HG03457 (cell line): ENCODE measurements around the gene PRKN.

Experiments used
- ATAC-seq: cut with Tn5 transposase; IDR thresholded peaks from one replicate; pipeline ENCODE4 v1.9.1; 2021; ENCODE audit warnings: moderate number of reproducible peaks; ENCODE audit not compliant: unreplicated experiment

PRKN gene

GRCh38 chr6:162082520-162082919 is 645.0 kb downstream of the PRKN start:
- no peak for ATAC-seq

- no peak for ATAC-seq
These were observed 648.9 kb downstream of the PRKN start for GRCh38 chr6:162078667-162079066.

GRCh38 chr6:162078126-162078525 is 649.4 kb downstream of the PRKN start:
- no peak for ATAC-seq

- no peak for ATAC-seq
These were observed 650.8 kb downstream of the PRKN start for GRCh38 chr6:162076816-162077215.

GRCh38 chr6:162074641-162075275 is 652.8 kb downstream of the PRKN start:
- no peak for ATAC-seq

GRCh38 chr6:162070639-162071038 is 656.9 kb downstream of the PRKN start:
- ATAC-seq, result no peak

- ATAC-seq, result no peak
These were observed 657.6 kb downstream of the PRKN start for GRCh38 chr6:162069995-162070394.

GRCh38 chr6:162068340-162068739 is 659.2 kb downstream of the PRKN start:
- no peak for ATAC-seq

- ATAC-seq, result no peak
These were observed 663.9 kb downstream of the PRKN start for GRCh38 chr6:162063666-162064065.

- ATAC-seq, result no peak
These were observed 669.2 kb downstream of the PRKN start for GRCh38 chr6:162058281-162058875.

- no peak for ATAC-seq
These were observed 670.8 kb downstream of the PRKN start for GRCh38 chr6:162056745-162057144.

GRCh38 chr6:162056061-162056460 is 671.5 kb downstream of the PRKN start:
- no peak for ATAC-seq

- no peak for ATAC-seq
These were observed 672.2 kb downstream of the PRKN start for GRCh38 chr6:162055365-162055764.

GRCh38 chr6:162053084-162053483 is 674.5 kb downstream of the PRKN start:
- ATAC-seq, result no peak

GRCh38 chr6:162050579-162050978 is 677.0 kb downstream of the PRKN start:
- ATAC-seq, result no peak

GRCh38 chr6:162046324-162046723 is 681.2 kb downstream of the PRKN start:
- no peak for ATAC-seq

- no peak for ATAC-seq
These were observed 694.9 kb downstream of the PRKN start for GRCh38 chr6:162032620-162033019.

GRCh38 chr6:162029873-162030576 is 697.5 kb downstream of the PRKN start:
- no peak for ATAC-seq

- ATAC-seq, result no peak
These were observed 700.7 kb downstream of the PRKN start for GRCh38 chr6:162026843-162027242.

- ATAC-seq, result no peak
These were observed 701.5 kb downstream of the PRKN start for GRCh38 chr6:162026031-162026430.

- ATAC-seq, result no peak
These were observed 708.2 kb downstream of the PRKN start for GRCh38 chr6:162019349-162019748.

- no peak for ATAC-seq
These were observed 710.0 kb downstream of the PRKN start for GRCh38 chr6:162017536-162017935.
